Nephron progenitor cell (in vitro differentiated cells): ENCODE results near the gene FEN1.
A peak's percentile ranks its signal among the peaks of the same experiment; 100 is the strongest.

Experiments used
- DNase-seq: peaks from one replicate; pipeline ENCODE4 v3.0.0; 2021
- H3K27ac Mint-ChIP-seq: 2 replicates; pipeline ENCODE4 v1.8.0; 2021; ENCODE audit warnings: mild to moderate bottlenecking, moderate library complexity, mixed read lengths
- H3K27me3 Mint-ChIP-seq: 2 replicates; pipeline ENCODE4 v1.8.0; 2021; ENCODE audit warnings: mild to moderate bottlenecking, low read depth, mixed read lengths; ENCODE audit not compliant: poor library complexity
- H3K36me3 Mint-ChIP-seq: 2 replicates; pipeline ENCODE4 v1.8.0; 2021; ENCODE audit warnings: low read depth, mixed read lengths
- H3K4me1 Mint-ChIP-seq: 2 replicates; pipeline ENCODE4 v1.8.0; 2021; ENCODE audit warnings: mixed read lengths
- H3K4me3 Mint-ChIP-seq: 2 replicates; pipeline ENCODE4 v1.8.0; 2021; ENCODE audit warnings: mild to moderate bottlenecking, moderate library complexity, mixed read lengths
- H3K9me3 Mint-ChIP-seq: 2 replicates; pipeline ENCODE4 v1.8.0; 2021; ENCODE audit warnings: mild to moderate bottlenecking, moderate library complexity, mixed read lengths
- TF ChIP-seq, protein P1 (sequence below): fragments of 200-600 bp; sonication (generic); IDR thresholded peaks from 2 replicates; pipeline ENCODE4 v1.5.0; 2021; ENCODE audit warnings: antibody characterized with exemption

The FEN1 gene

GRCh38 chr11:61751384-61751783, 41.3 kb upstream of the FEN1 start:
- Mint-ChIP-seq H3K36me3 (no peaks in the 10 kb centered on the region), H3K4me1 (peaks cover 71% of the 10 kb centered on the region), H3K4me3 (peak overlapping the region; percentile 62), H3K27me3 (peaks cover 29% of the 10 kb centered on the region), H3K27ac (peak overlapping the region; percentile 7), H3K9me3 (no peaks in the 10 kb centered on the region)
- DNase-seq = no peak
- TF ChIP-seq, protein P1, sequence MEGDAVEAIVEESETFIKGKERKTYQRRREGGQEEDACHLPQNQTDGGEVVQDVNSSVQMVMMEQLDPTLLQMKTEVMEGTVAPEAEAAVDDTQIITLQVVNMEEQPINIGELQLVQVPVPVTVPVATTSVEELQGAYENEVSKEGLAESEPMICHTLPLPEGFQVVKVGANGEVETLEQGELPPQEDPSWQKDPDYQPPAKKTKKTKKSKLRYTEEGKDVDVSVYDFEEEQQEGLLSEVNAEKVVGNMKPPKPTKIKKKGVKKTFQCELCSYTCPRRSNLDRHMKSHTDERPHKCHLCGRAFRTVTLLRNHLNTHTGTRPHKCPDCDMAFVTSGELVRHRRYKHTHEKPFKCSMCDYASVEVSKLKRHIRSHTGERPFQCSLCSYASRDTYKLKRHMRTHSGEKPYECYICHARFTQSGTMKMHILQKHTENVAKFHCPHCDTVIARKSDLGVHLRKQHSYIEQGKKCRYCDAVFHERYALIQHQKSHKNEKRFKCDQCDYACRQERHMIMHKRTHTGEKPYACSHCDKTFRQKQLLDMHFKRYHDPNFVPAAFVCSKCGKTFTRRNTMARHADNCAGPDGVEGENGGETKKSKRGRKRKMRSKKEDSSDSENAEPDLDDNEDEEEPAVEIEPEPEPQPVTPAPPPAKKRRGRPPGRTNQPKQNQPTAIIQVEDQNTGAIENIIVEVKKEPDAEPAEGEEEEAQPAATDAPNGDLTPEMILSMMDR = no peak

GRCh38 chr11:61752117-61752924, 40.4 kb upstream of the FEN1 start, which contains the start of gene MYRF:
TSS of gene MYRF (plus strand) at chr11:61752636. CDS start at chr11:61752745, 109 bp downstream.
- DNase-seq = peak; percentile 82
- Mint-ChIP-seq H3K4me1 (peaks cover 74% of the 10 kb centered on the region), H3K27ac (no peak within 1 kb of the TSS), H3K9me3 (no peaks in the 10 kb centered on the region), H3K4me3 (peak within 1 kb of the TSS; percentile 86), H3K36me3 (no peaks in the 10 kb centered on the region), H3K27me3 (peaks cover 31% of the 10 kb centered on the region)
- TF ChIP-seq, protein P1 = peak; percentile 20

- peaks cover 74% of the 10 kb centered on the region for H3K4me1 Mint-ChIP-seq
- H3K4me3 Mint-ChIP-seq = peak overlapping the region; percentile 86
- peaks cover 31% of the 10 kb centered on the region for H3K27me3 Mint-ChIP-seq
- no peak overlapping the region for H3K27ac Mint-ChIP-seq
- DNase-seq = no peak
- no peaks in the 10 kb centered on the region for H3K9me3 Mint-ChIP-seq
- TF ChIP-seq, protein P1 = no peak
- H3K36me3 Mint-ChIP-seq = no peaks in the 10 kb centered on the region
These were observed 39.7 kb upstream of the FEN1 start for GRCh38 chr11:61752925-61753521.

GRCh38 chr11:61753672-61754071, 39.0 kb upstream of the FEN1 start:
- Mint-ChIP-seq H3K27ac (no peak overlapping the region), H3K9me3 (no peaks in the 10 kb centered on the region), H3K27me3 (peaks cover 31% of the 10 kb centered on the region), H3K4me1 (peaks cover 73% of the 10 kb centered on the region), H3K4me3 (peak overlapping the region; percentile 86), H3K36me3 (no peaks in the 10 kb centered on the region)
- DNase-seq = no peak
- TF ChIP-seq, protein P1 = no peak

DNA sequence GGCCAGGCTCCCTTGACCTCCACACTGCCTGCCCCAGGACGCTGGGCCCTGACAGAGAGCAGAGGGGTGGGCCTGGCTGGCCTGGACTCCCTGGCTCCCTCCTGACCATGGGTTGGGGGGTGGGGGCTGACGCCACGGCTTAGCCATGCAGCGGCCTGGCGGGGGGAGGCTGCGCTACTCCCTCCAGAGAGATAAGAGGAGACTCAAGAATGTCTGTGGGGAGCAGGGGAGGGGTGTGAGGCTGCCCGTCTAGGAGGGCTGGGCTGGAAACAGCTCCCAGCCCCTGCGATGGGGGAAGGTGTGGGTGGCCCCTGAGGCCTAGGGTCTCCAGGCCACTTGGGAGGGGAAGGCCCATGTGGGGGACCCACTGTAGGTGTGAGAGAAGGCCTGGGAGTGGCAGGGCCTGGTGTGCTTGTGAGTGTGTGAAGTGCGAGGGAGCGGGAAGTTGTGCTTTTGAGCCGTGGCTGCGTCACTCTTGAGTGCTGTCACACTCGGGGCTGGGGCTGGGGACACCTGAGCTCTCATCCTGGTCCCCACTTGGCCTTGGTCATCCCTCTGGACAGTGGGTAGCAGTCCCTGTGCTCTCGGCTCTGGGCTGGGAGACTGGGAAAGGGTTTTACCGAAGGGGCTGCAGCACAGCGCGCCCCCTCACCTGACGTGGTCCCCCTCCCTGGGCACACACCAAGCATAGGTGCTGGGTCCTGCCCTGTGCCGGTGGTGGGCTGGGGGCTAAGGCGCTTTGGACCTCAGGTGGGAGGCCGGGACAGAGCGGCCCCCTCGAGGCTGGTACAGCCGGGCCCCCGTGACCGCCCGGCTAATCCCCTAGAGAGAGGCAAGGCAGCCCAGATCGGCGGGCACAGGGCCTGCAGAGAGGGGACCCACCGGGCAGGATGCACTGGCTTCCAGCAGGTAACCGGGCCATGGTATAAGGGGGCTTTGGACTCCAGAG, 37.9 kb upstream of the FEN1 start:
- H3K4me1 Mint-ChIP-seq = peaks cover 67% of the 10 kb centered on the region
- peak; percentile 33 for DNase-seq
- H3K27me3 Mint-ChIP-seq = peaks cover 31% of the 10 kb centered on the region
- H3K27ac Mint-ChIP-seq = no peak overlapping the region
- H3K36me3 Mint-ChIP-seq = no peaks in the 10 kb centered on the region
- H3K9me3 Mint-ChIP-seq = no peaks in the 10 kb centered on the region
- H3K4me3 Mint-ChIP-seq = peak overlapping the region; percentile 86
- TF ChIP-seq, protein P1 = no peak
